ENCODE measurements around the gene PIGZ. TPM values are rescaled to one million over a fixed set of nuclear protein-coding genes. Genes with fewer than 3 reads are reported as not detected.
A peak's percentile ranks its signal among the peaks of the same experiment; 100 is the strongest.
"Not testable (repeated sequence)": the region's sequence is repeated elsewhere in the genome, so short reads cannot be mapped to it uniquely, and the experiment has no call there.

PIGZ gene
- polyA plus RNA-seq, 4 donors = 0.67 to 2.3 (median 1.6) TPM

DNA sequence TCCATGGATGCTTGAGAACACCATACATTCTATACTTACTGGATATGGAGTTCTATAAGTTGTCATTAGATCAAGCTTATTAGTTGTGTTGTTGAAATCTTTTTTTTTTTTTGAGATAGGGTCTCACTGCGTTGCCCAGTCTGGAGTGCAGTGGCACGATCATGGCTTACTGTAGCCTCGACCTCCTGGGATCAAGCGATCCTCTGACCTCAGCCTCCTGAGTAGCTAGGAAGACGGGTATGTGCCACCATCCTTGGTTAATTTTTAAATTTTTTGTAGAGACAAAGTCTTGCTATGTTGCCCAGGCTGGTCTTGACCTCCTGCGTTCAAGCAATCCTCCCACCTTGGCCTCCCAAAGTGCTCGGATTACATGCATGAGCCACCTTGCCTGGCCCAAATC lies 13.8 kb downstream of the PIGZ start:
- DNase-seq (ENCODE audit: low read depth in 4 of 4, low spot score in 3 of 4) = no peak

- no peak for DNase-seq (ENCODE audit: low read depth in 4 of 4, low spot score in 3 of 4)
Observed at GRCh38 chr3:196951371-196951770, 17.3 kb downstream of the PIGZ start.

GRCh38 chr3:196949750-196950149 lies 18.9 kb downstream of the PIGZ start:
- no peak for DNase-seq (ENCODE audit: low read depth in 4 of 4, low spot score in 3 of 4)

- DNase-seq (ENCODE audit: low read depth in 4 of 4, low spot score in 3 of 4) = peak in 1 of 4 donors; percentile 26
Observed at GRCh38 chr3:196949285-196949619, 19.4 kb downstream of the PIGZ start.

DNA sequence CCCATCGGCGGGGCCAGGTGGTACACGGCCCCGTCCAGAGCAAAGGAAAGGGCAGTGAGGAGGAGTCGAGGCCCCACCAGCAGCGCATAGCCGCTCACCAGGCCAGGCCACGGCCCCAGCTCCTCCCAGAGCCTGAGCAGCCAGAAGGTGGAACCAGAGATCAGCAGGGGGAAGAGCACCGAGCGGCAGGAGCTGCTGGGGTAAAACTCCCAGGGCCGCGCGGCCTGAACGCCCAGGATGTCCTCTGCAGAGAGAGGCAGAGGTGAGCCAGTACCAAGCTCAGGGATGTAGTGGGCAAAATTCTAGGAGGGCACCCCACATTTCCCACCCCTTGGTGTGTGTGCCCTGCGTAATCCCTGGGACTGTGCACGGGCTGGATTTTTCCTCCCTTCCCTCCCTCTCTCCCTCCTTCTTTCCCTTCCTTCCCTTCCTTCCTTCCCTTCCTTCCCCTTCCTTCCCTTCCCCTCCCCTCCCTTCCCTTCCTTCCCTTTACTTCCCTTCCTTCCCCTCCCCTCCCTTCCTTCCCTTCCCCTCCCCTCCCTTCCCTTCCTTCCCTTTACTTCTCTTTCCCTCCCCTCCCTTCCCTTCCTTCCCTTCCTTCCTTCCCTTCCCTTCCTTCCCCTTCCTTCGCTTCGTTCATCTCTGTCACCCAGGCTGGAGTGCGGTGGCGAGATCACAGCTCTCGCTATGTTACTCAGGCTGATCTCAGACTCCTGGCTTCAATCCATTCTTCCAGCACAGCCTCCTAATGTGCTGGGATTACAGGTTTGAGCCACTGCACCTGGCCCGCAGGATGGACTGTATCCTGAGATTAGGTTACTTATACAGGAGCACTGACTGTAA lies 20.0 kb downstream of the PIGZ start:
- DNase-seq (ENCODE audit: low read depth in 4 of 4, low spot score in 3 of 4) = no peak

DNA sequence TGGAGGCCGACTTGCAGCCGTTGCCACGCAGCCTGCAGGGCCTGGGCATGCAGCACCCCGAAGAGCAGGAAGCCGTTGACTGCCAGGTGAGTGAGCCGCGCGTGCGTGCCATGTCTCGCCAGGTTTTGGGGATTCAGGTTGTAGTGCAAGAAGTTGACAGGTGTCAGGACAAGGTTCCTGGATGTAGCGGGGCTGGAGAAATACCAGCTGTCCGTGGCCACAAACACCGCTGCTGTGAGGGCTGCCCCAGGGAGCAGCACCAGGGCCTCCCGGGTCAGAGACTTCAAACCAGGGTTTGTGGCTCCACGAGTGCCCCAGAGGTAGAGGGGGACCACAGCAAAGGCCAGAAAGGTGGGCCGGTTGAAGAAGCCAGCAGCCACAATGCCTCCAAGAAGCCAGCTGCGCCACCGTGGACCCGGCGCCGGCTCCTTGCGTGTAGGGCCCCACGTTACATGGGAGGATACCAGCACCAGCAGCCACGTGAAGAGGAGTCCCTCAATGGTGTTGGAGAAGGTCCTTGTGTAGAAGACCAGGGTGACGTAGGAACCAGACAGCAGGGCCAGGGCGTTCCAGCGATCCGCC lies 20.7 kb downstream of the PIGZ start:
- no peak for DNase-seq (ENCODE audit: low read depth in 4 of 4, low spot score in 3 of 4)

DNA sequence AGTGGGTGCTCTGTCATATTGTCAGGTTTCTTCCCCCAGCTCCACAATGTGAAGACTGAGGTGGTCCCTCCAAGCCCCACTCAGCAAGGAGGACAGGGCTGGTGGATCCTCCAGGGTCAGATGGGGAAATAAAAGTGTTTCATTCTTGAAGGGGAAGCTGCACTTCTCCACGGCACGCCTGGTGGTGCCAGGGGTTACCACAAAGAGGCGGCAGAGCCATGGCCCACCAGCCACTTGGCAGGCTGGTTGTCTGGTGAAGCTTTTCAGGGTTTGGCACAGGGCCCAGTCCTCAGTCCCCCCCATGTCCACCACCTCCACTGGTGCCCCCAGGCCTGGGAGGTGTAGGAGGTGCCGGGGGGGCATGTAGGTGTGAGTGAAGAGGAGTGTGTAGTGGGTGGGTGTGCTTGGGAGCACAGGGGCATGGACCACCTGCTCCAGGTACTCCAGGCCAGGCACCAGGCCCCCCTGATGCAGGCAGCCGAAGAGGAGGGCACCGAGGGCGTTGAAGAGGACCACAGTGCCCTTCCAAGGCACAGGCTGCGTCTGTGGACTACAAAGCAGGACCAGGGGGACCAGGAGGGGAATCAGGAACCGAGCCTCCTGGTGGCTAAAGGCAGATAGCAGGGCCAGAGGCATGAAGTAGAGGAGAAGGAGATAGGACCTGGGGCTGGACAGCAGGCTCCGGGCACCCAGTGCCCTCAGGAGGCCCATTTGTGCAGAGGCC lies 21.3 kb downstream of the PIGZ start:
- no peak for DNase-seq (ENCODE audit: low read depth in 4 of 4, low spot score in 3 of 4)

- not testable (repeated sequence) for DNase-seq (ENCODE audit: low read depth in 4 of 4, low spot score in 3 of 4)
Observed at GRCh38 chr3:196944037-196944790, 24.4 kb downstream of the PIGZ start.

DNA sequence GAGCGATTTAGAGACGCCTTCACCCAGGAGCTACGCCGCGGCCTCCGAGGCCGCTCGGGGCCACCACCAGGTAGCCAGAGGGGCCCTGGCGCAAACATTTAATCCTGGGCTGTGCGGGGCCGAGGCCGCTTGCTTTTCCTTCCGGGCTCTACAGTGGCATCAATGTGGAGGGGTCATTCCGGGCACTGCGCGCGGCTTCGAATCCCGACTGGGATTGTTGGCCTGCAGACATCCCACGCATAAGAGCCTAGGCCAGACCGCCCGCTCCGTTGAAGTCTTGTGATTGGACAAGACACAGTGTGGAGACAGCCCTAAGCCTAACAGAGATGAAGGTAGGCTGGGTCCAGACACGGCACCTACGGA lies 25.7 kb downstream of the PIGZ start:
- DNase-seq (ENCODE audit: low read depth in 4 of 4, low spot score in 3 of 4) = no peak

- DNase-seq (ENCODE audit: low read depth in 4 of 4, low spot score in 3 of 4) = peak; percentile 94 to 98 (median 96)
Observed at GRCh38 chr3:196942226-196942914, 26.3 kb downstream of the PIGZ start, which contains the start of gene NCBP2. Gene NCBP2, minus strand, starts transcription at chr3:196942528. Its CDS starts 25 bp downstream, at chr3:196942503.

DNA sequence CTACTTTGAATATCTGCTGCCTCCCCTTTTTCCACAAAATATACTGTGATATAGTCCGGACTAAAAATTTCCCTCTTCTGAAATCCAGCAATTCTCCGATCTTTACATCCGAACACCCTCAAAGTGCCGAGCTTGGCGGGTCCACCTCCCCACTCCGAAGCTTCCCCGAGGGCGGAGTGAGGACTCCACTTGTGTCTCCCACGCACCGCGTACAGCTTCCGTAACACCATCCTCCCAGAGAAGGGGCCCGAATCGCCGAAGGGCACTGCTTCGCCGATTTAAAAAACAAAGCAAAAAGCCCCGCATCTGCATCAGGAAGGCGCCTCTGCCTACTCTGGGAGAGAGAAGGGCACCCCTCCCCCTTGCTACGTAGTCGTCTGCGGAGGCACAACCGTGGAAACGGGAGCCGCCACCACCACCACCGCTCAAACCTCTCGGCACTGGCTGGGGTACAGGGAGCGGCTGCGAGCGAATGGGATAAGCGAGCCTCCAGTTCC lies 26.9 kb downstream of the PIGZ start:
- DNase-seq (ENCODE audit: low read depth in 4 of 4, low spot score in 3 of 4) = peak in 2 of 4 donors; percentile 10 to 25

- DNase-seq (ENCODE audit: low read depth in 4 of 4, low spot score in 3 of 4) = no peak
Observed at GRCh38 chr3:196938576-196938975, 30.1 kb downstream of the PIGZ start.

GRCh38 chr3:196938124-196938523 lies 30.5 kb downstream of the PIGZ start:
- DNase-seq (ENCODE audit: low read depth in 4 of 4, low spot score in 3 of 4) = no peak

DNA sequence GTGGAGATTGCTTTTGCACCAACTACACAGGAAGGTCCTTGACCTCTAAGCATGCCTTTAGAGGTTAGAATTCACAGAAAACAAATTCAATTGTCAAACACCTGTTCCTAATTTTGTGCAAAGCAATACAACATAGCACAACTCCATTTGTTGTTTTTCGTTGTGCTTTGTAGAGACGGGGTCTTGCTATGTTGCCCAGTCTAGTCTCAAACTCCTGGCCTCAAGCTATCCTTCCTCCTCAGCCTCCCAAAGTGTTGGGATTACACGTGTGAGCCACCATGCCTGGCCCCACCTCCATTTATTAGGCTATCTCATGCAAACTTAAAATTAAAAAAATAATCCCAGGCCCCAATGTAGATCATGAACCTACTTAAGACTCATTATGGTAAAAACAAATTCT lies 32.3 kb downstream of the PIGZ start:
- no peak for DNase-seq (ENCODE audit: low read depth in 4 of 4, low spot score in 3 of 4)

GRCh38 chr3:196932600-196932999 lies 36.0 kb downstream of the PIGZ start:
- DNase-seq (ENCODE audit: low read depth in 4 of 4, low spot score in 3 of 4) = no peak

DNA sequence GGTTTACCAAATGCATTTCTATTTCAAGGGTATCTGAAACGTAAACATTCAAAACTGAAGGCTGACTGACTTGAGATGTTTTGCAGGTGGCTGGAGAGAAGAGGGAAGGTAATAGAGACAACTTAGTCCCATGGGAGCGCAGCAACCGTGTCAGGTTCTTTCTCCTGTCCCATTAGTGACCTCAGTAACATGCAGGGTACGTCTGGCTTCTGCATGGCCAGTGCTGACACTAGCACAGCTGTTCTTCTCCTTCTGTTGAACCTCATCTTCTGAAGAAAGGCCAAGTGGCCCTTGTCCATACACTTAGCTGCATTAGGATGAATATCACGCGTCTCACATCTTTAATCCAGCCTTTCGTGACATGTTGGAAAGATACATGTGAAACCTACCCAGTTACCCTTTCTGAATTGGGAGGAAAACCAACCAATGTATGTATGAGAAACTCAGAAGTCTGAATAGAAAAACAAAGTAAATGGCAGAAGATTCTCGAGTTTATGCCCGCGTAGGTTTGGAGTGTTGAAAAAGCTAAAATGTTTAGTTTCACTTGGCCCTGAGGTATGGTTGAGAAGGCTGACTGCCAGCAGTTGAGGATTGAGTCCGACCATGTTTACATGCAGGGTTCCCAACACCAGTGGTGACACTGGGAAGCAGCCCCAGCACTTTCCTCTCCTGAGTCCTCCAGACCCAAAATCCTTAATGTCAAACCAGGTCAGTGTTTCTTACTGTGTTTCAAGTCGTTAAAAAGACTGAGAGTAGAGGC lies 36.6 kb downstream of the PIGZ start:
- no peak for DNase-seq (ENCODE audit: low read depth in 4 of 4, low spot score in 3 of 4)

GRCh38 chr3:196931157-196931556 lies 37.5 kb downstream of the PIGZ start:
- DNase-seq (ENCODE audit: low read depth in 4 of 4, low spot score in 3 of 4) = no peak

DNA sequence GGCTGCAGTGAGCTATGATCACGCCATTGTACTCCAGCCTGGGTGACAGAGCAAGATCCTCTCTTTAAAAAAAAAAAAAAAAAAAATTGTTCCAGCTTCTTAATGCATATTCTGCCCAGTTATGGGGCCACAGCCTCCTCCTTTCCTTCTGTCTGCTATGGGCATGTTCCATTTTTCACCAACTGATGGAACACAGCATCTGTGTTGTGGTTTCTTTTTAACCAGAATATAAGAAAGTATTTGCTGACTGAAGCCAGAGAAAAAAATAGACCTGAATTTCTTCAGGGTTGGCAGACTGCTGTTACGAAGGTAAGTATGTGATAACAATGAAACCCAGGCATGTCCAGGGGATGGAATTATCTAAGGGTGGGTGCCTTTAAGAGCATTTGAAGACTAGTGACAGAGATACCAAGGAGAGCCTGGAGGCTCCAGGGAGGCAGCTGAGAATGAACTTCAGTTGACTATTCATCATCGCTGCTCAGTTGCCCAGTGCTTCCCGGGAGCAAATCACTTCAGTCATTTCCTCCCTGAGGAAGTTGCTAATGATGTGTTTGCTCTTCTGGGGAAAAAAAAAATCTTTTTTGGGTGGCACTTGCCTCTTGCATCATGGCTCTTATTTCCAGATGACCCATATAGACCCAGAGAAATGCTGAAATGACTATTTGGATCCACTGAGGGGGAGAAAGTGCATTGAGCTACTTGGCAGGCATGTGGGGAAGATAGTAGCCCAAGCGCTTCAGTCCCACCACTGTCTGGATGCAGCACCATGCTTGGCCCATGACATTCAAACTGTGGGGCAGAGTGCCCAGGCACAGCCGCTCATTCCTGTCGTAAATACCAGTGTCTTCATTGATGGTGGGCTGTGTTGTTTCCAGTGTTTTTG lies 40.8 kb downstream of the PIGZ start:
- no peak for DNase-seq (ENCODE audit: low read depth in 4 of 4, low spot score in 3 of 4)

Measured in right renal pelvis (tissue), 4 donors.